ENCODE results near the gene OR1F1.
"Not testable (repeated sequence)": the region's sequence is repeated elsewhere in the genome, so short reads cannot be mapped to it uniquely, and the experiment has no call there.

Gene OR1F1

GRCh38 chr16:3187798-3188674, at the start of gene OR1F1:
Gene OR1F1, plus strand, starts transcription at chr16:3188204.
- peak in 2 of 3 donors; percentile 19 to 26 for DNase-seq

GRCh38 chr16:3138342-3138741, 49.7 kb upstream of the OR1F1 start:
- DNase-seq, result no peak

- DNase-seq, result no peak
Observed at GRCh38 chr16:3138823-3139426, 49.1 kb upstream of the OR1F1 start.

- DNase-seq, result not testable (repeated sequence)
Observed at GRCh38 chr16:3139561-3139960, 48.4 kb upstream of the OR1F1 start.

GRCh38 chr16:3140603-3141427, 47.2 kb upstream of the OR1F1 start:
- DNase-seq, result no peak

- no peak for DNase-seq
Observed at GRCh38 chr16:3141781-3142311, 46.2 kb upstream of the OR1F1 start.

- DNase-seq, result no peak
Observed at GRCh38 chr16:3142327-3142726, 45.7 kb upstream of the OR1F1 start.

GRCh38 chr16:3142770-3143169, 45.2 kb upstream of the OR1F1 start:
- no peak for DNase-seq

GRCh38 chr16:3143189-3143588, 44.8 kb upstream of the OR1F1 start:
- no peak for DNase-seq

- DNase-seq, result no peak
Observed at GRCh38 chr16:3143598-3144320, 44.2 kb upstream of the OR1F1 start.

- DNase-seq, result no peak
Observed at GRCh38 chr16:3144321-3144983, 43.6 kb upstream of the OR1F1 start.

- no peak for DNase-seq
Observed at GRCh38 chr16:3145151-3145550, 42.9 kb upstream of the OR1F1 start.

- no peak for DNase-seq
Observed at GRCh38 chr16:3145660-3146059, 42.3 kb upstream of the OR1F1 start.

GRCh38 chr16:3147046-3147756, 40.8 kb upstream of the OR1F1 start:
- DNase-seq, result no peak

GRCh38 chr16:3147757-3148104, 40.3 kb upstream of the OR1F1 start:
- no peak for DNase-seq

GRCh38 chr16:3148256-3149192, 39.5 kb upstream of the OR1F1 start:
- no peak for DNase-seq

GRCh38 chr16:3149193-3149530, 38.8 kb upstream of the OR1F1 start:
- DNase-seq, result no peak

- peak; percentile 79 to 93 (median 86) for DNase-seq
Observed at GRCh38 chr16:3149630-3150345, 38.2 kb upstream of the OR1F1 start.
